ENCODE measurements around the gene PRR22.

DNA sequence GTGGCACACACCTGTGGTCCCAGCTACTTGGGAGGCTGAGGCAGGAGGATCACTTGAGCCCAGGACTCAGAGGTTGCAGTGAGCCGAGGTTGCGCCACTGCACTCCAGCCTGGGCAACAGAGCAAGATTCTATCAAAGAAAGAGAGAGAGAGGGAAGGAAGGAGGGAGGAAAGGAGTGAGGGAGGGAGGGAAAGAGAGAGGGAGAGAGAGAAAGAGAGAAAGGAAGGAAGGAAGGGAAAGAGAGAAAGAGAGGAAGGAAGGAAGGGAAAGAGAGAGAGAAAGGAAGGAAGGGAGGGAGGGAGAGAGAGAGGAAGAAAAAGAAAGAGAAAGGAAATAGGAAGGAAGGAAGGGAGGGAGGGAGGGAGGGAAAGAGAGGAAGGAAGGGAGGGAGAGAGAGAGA, 32.7 kb upstream of the PRR22 start:
- TF ChIP-seq, protein P1, sequence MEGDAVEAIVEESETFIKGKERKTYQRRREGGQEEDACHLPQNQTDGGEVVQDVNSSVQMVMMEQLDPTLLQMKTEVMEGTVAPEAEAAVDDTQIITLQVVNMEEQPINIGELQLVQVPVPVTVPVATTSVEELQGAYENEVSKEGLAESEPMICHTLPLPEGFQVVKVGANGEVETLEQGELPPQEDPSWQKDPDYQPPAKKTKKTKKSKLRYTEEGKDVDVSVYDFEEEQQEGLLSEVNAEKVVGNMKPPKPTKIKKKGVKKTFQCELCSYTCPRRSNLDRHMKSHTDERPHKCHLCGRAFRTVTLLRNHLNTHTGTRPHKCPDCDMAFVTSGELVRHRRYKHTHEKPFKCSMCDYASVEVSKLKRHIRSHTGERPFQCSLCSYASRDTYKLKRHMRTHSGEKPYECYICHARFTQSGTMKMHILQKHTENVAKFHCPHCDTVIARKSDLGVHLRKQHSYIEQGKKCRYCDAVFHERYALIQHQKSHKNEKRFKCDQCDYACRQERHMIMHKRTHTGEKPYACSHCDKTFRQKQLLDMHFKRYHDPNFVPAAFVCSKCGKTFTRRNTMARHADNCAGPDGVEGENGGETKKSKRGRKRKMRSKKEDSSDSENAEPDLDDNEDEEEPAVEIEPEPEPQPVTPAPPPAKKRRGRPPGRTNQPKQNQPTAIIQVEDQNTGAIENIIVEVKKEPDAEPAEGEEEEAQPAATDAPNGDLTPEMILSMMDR (IDR thresholded peaks at IDR 0.05; ENCODE audit: poor library complexity, severe bottlenecking) = no peak
- TF ChIP-seq RAD21 (conservative IDR thresholded peaks at IDR 0.05) (no peak), EP300 (conservative IDR thresholded peaks at IDR 0.05; ENCODE audit: poor library complexity, severe bottlenecking) (no peak), EZH2 (IDR thresholded peaks at IDR 0.05; ENCODE audit: borderline replicate concordance, insufficient read depth, low read length, poor library complexity, severe bottlenecking) (no peak), POLR2AphosphoS5 (IDR thresholded peaks at IDR 0.05) (no peak), TAF1 (IDR thresholded peaks at IDR 0.05; ENCODE audit: low read depth) (no peak)
- TF ChIP-seq, protein P2, sequence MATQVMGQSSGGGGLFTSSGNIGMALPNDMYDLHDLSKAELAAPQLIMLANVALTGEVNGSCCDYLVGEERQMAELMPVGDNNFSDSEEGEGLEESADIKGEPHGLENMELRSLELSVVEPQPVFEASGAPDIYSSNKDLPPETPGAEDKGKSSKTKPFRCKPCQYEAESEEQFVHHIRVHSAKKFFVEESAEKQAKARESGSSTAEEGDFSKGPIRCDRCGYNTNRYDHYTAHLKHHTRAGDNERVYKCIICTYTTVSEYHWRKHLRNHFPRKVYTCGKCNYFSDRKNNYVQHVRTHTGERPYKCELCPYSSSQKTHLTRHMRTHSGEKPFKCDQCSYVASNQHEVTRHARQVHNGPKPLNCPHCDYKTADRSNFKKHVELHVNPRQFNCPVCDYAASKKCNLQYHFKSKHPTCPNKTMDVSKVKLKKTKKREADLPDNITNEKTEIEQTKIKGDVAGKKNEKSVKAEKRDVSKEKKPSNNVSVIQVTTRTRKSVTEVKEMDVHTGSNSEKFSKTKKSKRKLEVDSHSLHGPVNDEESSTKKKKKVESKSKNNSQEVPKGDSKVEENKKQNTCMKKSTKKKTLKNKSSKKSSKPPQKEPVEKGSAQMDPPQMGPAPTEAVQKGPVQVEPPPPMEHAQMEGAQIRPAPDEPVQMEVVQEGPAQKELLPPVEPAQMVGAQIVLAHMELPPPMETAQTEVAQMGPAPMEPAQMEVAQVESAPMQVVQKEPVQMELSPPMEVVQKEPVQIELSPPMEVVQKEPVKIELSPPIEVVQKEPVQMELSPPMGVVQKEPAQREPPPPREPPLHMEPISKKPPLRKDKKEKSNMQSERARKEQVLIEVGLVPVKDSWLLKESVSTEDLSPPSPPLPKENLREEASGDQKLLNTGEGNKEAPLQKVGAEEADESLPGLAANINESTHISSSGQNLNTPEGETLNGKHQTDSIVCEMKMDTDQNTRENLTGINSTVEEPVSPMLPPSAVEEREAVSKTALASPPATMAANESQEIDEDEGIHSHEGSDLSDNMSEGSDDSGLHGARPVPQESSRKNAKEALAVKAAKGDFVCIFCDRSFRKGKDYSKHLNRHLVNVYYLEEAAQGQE (IDR thresholded peaks at IDR 0.05; ENCODE audit: borderline replicate concordance) = no peak

Data from neural cell (in vitro differentiated cells).